NCI-H1436 (cell line): Measurements from ENCODE around the gene GRB7.
A peak's percentile ranks its signal among the peaks of the same experiment; 100 is the strongest.

Experiments used
- DNase-seq: peaks from one replicate; lab custom pipeline; 2025; lab: John Stamatoyannopoulos, UW

GRB7 gene

DNA sequence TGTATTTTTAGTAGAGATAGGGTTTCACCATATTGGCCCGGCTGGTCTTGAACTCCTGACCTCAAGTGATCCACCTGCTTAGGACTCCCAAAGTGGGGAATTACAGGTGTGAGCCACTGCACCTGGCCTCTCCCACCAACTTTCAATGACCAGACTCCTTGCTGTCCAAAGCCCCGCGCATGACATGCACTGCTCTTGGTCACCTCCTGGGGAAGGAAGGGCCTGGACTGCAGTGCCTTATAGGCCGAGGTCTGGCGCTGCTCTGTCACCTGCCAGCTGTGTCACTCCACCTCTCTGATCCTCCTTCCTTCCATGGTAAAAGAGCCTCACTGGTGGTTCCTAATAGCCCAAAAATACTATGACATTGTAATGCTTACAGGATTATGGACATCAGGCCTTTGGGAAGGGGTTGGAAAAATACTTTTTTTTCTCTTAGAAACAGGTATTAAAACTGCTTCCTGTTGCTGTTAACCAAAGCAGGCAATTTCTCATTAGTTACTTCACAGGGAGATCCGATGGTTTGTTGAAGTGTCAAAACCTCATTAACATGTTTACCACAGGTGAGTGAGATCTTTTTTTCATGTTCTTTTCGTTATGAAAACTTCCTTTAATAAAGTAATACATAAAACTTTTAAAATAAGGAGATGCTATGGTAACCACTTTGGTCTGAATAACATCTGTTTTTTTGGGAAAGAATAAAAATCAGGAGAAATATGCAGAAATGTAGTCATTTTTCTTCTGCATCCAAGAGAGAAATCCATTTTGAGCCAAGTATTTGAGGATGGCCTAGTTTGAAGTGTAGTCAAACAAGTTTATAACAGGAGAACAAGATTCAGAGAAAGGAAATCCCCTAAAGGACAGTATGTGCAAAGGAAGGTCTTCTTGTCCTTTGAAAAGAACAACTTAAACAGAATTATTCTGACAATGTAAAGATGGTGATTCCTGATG lies 35.5 kb downstream of the GRB7 start:
- DNase-seq = no peak

DNA sequence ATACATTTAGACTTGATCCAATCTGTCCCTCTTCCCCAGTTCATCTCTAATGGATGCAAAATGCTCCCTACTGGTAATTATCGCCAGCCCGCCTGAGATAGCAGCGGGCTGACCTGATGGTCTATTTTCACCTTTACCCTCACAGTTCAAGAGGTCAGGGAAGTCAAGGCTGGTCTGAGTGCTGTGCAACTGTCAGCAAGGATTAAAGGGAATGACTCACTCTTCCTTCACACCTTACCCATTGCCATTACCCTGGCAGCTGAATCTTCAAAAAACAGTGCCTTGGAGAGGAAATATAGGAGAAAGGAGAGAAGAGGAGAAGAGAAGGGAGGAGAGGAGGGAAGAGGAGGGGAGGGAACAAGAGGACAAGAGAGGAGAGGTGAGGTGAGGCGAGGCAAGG lies 36.3 kb downstream of the GRB7 start:
- DNase-seq = no peak

DNA sequence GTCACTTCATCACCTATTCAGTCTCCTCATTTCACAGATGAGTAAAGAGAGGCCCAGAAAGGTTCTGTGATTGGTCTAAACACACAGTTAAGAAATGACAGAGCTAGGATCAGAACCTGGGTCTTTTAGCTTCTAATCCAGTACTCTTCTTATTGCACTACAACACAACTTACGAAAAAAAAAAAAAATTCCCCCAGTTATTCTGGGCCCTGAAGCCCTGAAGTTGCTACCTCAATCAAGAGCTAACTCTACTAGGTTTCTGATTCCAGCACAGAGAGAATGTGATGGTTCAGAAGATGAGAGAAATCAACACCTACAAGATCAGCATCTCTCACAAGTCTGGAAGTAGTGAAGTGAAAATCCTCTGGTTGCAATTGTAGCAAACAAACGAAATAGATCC lies 37.3 kb downstream of the GRB7 start:
- DNase-seq = no peak

DNA sequence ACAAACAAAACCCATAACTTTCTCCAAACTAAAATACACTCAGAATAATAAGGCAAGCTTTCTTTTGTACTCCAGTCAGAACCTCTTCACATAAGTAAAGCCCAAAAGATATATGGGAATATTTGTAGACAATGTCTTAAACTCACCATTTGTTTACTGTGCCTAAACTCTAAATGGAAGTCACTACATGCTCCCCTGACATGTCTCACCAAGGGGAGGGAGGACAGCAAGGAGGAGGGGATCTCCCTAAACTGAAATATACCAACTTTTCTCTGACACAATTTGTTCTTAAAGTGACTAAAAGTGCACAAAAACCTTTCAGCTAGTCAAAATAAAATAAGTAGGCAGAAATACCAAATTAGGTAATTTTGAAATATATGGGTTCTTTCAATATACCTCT lies 38.5 kb downstream of the GRB7 start:
- no peak for DNase-seq

DNA sequence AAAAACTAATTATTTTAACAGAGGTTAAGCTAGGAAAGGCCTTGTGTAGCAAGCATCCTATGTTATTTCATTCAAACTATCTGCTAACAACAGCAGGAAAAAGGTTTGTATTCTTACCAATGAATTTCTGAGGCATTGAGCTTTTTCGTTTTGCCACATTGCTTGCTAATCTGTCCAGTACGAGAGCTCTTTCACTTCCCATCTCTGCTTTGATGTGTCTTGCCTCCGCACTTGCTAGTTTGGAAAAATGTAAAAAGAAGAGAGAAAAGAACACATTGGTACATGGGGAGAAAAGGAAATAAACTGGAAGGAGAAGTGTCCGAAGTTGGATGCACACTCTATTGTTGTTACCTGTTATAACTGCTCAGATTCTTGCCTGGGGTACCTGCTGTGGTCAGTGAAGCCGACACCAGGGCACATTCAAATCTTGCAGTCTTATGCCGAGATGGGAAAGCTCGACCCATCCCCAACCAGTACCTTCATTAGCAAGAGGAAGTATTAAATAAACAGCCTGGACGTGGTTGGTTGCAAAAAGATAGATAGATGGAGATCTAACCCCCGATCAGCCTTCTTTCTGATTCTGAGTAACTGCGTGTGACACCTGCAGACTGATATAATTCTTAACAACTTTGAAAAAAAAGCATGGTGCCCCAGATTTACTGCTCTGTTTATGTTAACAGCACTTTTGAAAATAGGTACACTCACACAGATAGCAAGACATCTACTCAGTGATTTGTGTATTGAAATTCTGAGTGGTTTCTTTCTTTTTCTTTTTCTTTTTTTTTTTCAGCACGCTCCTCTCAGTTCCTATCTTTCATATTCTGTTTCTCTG lies 40.0 kb downstream of the GRB7 start:
- no peak for DNase-seq

DNA sequence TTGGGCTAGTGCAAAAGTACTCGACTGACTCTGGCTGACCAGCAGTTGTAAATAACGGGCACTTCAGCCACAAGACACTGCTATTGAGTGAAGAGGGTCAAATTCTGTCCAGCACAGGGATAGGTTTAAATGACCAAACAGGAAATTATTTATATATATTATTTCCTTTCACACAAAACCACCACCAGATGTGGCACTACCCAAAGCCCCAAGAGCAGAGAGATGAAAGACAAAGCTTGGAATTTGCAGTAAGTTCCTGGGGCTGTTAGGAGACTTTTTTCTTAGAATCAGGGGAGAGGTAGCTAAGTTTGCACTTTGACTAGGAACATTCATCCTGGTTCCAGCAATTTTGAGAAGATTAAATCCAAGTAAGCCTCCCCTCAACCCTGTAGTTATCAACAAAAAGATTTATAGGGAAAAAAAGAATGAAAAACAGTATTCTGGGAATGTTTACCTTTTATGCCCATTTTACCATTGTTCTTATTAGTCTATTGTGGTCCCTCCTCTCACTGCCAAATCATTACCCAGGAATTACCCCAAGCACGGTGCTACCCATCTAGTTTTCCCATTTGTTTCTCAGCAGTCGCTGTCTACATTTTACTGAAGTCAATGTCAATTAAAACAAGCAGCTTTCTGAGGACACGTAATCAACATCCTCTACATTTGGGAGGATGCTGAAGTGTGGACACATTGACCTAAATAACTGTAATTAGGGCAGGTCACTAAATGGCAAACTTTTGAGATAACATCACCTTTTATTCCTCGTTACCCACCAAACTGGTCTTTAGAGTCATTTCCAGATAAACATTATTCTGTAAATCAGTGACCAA lies 43.5 kb downstream of the GRB7 start:
- no peak for DNase-seq

DNA sequence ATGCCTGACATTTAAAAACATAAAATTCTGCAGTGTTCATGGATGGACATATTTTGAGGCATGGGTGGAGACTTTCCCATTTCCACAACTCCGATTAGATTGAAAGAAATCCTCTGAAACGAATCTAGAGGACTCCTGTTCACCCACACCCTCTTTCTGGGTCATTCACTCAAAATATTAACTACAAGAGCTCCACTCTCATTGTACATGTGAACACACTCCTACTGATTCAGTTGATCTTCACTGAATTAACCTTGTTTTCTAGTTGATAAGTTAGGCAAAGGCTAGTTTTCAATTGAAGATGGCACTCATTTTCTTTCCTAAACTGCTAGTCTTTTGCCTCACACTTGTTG lies 44.1 kb downstream of the GRB7 start:
- DNase-seq = no peak

DNA sequence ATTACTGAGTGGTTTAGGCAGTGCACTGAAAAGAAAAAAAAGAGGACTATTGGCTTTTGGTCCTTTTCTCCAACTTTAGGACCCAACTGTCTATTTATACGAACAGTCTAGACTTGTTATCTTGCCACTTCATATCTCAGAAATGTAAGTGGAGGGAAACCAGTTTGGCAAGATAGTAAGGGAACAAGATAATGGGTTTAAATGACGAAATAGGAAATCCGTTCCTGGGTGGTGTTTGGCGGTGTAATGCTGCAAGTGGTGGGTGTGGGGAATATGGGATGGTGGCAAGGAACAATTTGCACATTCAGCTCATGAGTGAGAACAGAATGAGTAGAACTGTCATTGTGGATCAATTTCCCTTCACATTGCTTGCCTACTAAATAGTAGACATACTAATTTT lies 44.7 kb downstream of the GRB7 start:
- no peak for DNase-seq

DNA sequence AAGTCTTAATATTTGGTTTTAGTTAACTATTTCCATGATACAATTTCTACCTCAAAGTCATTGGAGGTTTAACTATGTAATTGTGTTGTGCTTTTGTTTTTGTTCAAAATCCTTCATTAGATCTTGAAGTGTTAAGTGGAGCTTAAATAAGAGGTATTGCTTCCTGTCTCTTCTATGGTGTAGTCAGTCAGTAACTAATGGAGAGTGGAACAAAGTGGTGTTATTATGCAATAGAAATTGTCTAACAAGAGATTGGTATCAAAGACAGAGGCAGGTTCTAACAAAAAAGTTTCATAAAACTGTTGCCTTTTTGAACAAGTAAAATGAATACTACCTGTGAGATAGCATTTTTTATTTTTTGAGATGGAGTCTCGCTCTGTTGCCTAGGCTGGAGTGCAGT lies 45.2 kb downstream of the GRB7 start:
- no peak for DNase-seq

DNA sequence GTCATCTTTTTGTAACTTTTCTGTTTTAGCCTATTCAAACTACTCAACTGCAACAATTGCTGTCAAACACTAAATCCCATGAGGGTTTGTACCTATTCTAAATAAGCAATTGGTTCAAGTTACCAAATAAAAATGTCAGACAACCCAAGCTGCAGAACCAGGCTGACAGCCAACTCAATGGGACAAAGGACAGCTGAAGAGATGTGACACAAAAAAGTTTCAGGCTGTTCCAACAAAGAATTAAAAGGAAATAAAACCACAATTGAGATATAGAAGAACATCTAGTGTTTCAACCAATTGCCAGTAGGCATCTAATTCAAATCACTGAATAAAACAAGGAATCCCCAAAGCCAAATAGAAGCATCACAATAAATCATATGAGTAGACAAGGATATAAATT lies 49.3 kb downstream of the GRB7 start:
- peak; percentile 22 for DNase-seq

DNA sequence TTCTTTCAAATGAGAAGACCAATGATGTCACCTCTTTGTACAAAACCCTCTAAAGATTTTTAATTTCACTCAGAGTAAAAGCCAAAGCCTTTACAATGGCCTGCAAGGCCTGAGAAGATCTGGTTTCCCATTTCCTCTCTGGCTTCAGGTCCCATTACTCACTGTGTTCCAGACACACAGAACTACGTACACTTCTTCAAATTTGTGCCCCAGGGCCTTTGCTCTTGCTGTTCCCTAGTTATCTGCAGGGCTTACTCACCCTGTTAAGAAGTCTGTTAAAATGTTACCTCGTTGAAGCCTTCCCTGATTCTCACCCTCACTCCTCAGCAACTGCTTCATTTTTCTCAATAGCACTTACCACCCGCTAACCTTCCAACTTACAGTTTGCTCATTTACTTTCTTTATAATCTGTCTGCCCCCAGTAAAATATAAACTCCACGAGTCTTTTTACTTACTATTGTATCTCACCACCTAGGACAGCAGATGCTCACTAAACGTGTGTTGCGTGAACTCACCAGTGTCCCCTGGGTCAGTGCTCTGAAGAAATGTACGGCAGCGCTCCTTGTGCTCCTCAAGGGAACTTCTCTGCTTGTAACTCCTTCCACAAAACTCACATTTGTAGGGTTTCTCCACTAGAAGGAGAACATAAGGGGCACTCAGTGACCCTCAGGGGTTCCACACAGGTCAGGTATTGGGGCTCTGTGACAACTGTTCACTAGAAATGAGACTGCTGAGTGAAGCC lies 50.2 kb downstream of the GRB7 start:
- no peak for DNase-seq

DNA sequence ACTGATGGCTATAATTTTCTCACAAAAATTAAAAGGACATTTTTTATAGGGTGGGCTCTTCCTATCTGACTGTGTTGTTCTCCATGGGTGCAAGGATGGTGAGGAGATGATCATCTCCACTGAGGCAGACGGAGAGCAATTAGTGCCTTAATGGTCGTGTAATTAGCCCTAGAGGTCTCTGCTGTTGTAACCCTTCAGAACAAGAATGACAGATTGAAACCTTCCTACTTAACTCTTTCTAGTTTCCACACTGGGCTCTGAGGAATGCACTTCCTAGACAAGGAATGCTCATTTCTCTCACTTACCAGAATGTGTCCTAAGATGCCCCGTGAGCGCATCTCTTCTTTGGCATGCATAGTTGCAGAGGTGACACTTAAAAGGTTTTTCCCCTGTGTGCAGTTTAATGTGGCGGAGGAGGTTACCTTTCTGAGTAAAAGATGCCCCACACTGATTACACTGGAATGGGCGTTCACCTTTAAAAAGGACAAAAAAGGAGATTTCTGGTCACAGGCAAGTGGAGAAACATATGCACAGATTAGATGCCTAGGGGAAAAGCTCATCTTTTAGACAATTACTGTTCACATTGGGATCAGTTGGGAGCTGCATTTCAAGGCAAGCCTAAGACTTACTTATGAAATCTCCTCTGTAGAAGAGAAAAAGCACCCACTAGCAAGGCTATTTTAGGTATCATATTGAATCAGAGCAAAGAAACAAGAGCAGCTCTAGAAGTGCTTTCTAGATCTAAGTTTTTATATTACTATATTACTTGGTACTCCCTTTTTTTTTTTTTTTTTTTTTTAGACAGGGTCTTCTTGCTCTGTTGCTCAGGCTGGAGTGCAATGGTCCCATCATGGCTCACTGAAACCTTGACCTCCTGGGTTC lies 53.6 kb downstream of the GRB7 start:
- no peak for DNase-seq

DNA sequence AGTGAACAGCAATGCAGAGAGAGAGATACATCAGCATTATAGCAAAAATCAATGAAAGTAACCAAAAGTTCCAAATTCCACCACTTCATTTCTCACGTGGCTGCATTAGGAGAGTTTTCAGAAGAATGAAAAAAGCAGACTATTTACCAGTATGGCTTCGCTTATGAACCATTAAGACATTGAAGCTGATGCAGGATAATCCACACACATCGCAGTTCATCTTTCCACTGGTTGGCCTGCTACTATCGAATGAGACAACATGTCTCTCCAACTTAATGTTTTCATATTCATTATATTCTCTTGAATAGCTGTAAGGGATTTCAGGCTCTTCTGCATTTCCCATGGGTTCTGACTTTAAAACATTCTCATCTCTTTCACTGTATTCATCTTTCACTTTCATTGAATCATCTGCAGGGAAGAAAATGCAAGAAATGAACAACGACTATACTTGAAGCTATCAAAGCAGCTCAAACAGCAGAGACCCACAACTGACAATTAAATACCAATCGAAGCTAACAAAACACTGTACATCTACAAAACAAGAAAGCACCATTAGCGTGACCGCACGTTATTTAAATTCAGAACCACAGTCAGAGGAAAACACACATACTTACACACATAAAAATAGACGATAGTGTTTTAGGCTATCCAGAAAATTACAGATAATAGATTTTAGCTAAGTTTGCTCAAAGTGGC lies 54.9 kb downstream of the GRB7 start:
- no peak for DNase-seq

DNA sequence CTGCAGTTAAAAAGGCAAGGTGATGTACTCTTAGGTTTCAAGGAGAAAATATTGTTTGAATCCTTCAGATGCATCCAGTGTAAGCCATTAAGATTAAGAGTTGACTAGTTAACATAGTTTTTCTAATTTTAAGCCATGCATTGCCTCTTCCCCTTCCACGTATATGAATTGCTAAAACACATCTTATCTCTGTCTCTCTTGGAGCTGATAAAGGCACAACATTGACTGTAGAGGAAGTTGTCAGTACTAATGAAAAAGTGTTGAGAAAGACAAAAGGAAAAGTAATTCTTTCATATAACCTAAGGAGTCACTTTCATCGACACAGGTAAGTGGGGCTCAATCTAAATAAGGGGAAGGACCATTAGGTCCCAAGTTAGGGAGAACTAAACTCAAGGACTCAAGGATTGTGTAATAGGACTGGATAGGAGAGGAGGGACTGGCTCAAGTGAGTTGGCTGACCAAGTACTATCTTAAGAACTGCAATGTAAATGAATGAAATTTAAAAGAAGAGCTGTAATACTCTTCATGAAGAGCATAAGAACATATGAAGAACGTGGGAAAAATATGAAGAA lies 55.6 kb downstream of the GRB7 start:
- no peak for DNase-seq

DNA sequence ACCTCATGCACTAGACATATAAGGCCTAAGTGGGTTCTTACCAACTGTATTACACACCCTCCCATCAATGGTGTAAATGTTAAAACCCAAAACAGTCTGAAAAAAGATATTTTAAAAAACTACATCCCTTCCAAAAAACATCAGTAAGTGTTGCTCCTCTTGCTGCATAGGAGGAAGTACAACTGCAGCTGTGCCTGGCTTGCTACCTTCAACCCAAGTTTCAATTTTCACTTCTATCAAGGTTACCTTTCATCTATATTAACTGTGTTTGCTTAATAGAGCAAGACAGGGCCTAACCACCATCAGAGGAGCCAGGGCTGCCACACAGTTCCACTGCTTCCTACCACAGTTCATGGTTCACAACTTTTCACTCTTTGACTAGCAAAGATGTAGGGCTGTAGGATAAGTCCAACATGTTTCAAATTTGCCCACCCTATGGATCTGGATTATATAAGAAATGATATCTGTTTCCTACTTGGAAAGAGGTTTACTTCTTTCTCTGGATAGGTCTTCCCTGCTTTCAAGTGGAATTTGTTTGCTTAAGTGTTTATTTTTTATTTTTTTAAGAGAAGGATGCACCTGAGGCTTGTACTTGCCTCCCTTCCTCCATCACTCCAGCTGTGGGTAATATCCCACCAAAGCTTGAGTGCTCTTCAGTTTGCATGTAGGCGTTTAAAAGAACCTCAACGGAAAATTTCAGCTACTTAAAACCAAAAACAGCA lies 56.7 kb downstream of the GRB7 start:
- DNase-seq = no peak
